ENCODE data around the gene NCOR2.

GRCh38 chr12:124557518-124558223 lies 9.7 kb downstream of the NCOR2 start:
- TF ChIP-seq POLR2A (IDR thresholded peaks at IDR 0.05): no peak
- TF ChIP-seq CTCF (IDR thresholded peaks at IDR 0.05): no peak
